Measurements from ENCODE around the gene MRPL11. TPM values are rescaled to one million over a fixed set of nuclear protein-coding genes. Genes with fewer than 3 reads are reported as not detected.
A peak's percentile ranks its signal among the peaks of the same experiment; 100 is the strongest.

Gene MRPL11
- total and polyA plus RNA-seq, 2 of the 13 experiments (the other 11 are each of a cell fraction or from before 2014, with no cell fraction given) = 72.9 to 176 TPM

- TF ChIP-seq, protein P1, sequence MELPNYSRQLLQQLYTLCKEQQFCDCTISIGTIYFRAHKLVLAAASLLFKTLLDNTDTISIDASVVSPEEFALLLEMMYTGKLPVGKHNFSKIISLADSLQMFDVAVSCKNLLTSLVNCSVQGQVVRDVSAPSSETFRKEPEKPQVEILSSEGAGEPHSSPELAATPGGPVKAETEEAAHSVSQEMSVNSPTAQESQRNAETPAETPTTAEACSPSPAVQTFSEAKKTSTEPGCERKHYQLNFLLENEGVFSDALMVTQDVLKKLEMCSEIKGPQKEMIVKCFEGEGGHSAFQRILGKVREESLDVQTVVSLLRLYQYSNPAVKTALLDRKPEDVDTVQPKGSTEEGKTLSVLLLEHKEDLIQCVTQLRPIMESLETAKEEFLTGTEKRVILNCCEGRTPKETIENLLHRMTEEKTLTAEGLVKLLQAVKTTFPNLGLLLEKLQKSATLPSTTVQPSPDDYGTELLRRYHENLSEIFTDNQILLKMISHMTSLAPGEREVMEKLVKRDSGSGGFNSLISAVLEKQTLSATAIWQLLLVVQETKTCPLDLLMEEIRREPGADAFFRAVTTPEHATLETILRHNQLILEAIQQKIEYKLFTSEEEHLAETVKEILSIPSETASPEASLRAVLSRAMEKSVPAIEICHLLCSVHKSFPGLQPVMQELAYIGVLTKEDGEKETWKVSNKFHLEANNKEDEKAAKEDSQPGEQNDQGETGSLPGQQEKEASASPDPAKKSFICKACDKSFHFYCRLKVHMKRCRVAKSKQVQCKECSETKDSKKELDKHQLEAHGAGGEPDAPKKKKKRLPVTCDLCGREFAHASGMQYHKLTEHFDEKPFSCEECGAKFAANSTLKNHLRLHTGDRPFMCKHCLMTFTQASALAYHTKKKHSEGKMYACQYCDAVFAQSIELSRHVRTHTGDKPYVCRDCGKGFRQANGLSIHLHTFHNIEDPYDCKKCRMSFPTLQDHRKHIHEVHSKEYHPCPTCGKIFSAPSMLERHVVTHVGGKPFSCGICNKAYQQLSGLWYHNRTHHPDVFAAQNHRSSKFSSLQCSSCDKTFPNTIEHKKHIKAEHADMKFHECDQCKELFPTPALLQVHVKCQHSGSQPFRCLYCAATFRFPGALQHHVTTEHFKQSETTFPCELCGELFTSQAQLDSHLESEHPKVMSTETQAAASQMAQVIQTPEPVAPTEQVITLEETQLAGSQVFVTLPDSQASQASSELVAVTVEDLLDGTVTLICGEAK (IDR thresholded peaks at IDR 0.05) = no peak
- TF ChIP-seq, protein P1 (CRISPR knock-in tag; IDR thresholded peaks at IDR 0.05) = no peak
- peak; percentile 29; the same call in 1 of the 2 replicates for TF ChIP-seq ZFX (CRISPR knock-in tag; IDR thresholded peaks at IDR 0.05; ENCODE audit: low read depth)
- TF ChIP-seq TCF7L2 (IDR thresholded peaks at IDR 0.05; ENCODE audit: low read depth, low read length) = no peak
- TF ChIP-seq RORA (CRISPR knock-in tag; IDR thresholded peaks at IDR 0.05) = no peak
- peak; percentile 78; the same call in 1 of the 2 replicates for TF ChIP-seq BORCS8-MEF2B (CRISPR knock-in tag; IDR thresholded peaks at IDR 0.05)
- no peak for TF ChIP-seq ZNF282 (IDR thresholded peaks at IDR 0.05; ENCODE audit: partially characterized antibody)
- TF ChIP-seq RXRA (CRISPR knock-in tag; IDR thresholded peaks at IDR 0.05) = peak; percentile 38; the same call in 1 of the 2 replicates
- TF ChIP-seq RCOR2 (CRISPR knock-in tag; IDR thresholded peaks at IDR 0.05) = no peak
- TF ChIP-seq ZNF672 (CRISPR knock-in tag; IDR thresholded peaks at IDR 0.05) = no peak
- peak; percentile 59; the same call in 1 of the 2 replicates for TF ChIP-seq CBFB (CRISPR knock-in tag; IDR thresholded peaks at IDR 0.05)
- TF ChIP-seq, protein P2, sequence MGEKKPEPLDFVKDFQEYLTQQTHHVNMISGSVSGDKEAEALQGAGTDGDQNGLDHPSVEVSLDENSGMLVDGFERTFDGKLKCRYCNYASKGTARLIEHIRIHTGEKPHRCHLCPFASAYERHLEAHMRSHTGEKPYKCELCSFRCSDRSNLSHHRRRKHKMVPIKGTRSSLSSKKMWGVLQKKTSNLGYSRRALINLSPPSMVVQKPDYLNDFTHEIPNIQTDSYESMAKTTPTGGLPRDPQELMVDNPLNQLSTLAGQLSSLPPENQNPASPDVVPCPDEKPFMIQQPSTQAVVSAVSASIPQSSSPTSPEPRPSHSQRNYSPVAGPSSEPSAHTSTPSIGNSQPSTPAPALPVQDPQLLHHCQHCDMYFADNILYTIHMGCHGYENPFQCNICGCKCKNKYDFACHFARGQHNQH (CRISPR knock-in tag; IDR thresholded peaks at IDR 0.05) = peak; percentile 73; the same call in 1 of the 2 replicates
- TF ChIP-seq ZSCAN29 (CRISPR knock-in tag; conservative IDR thresholded peaks at IDR 0.05) = 0 out of 2 replicates have a peak, but pooled peaks have one; percentile 37
- TF ChIP-seq, protein P3, sequence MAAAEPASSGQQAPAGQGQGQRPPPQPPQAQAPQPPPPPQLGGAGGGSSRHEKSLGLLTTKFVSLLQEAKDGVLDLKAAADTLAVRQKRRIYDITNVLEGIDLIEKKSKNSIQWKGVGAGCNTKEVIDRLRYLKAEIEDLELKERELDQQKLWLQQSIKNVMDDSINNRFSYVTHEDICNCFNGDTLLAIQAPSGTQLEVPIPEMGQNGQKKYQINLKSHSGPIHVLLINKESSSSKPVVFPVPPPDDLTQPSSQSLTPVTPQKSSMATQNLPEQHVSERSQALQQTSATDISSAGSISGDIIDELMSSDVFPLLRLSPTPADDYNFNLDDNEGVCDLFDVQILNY (CRISPR knock-in tag; conservative IDR thresholded peaks at IDR 0.05) = no peak
These were observed 30.0 kb downstream of the MRPL11 start (continued) for GRCh38 chr11:66408488-66409214.

Measured in HepG2 (cell line).